Type B pancreatic cell (in vitro differentiated cells): Measurements from ENCODE around the gene FCER2. TPM values are rescaled to one million over a fixed set of nuclear protein-coding genes. Genes with fewer than 3 reads are reported as not detected.
"Not testable (repeated sequence)": the region's sequence is repeated elsewhere in the genome, so short reads cannot be mapped to it uniquely, and the experiment has no call there.

Source experiments
- DNase-seq: peaks from one replicate; pipeline ENCODE4 v3.0.0; 2021; ENCODE audit warnings: mixed read lengths; ENCODE audit not compliant: unreplicated experiment; ENCODE audit errors: extremely low spot score
- H3K27ac Mint-ChIP-seq: 2 replicates; pipeline ENCODE4 v1.8.0; 2021; ENCODE audit warnings: mild to moderate bottlenecking, mixed read lengths
- H3K27me3 Mint-ChIP-seq: 2 replicates; pipeline ENCODE4 v1.8.0; 2021; ENCODE audit warnings: mixed read lengths
- H3K36me3 Mint-ChIP-seq: 2 replicates; pipeline ENCODE4 v1.8.0; 2021; ENCODE audit warnings: mixed read lengths
- H3K4me1 Mint-ChIP-seq: one replicate; pipeline ENCODE4 v1.8.0; 2021; ENCODE audit warnings: mixed read lengths; ENCODE audit not compliant: unreplicated experiment
- H3K4me3 Mint-ChIP-seq: 2 replicates; pipeline ENCODE4 v1.8.0; 2021; ENCODE audit warnings: mild to moderate bottlenecking, mixed read lengths
- H3K9me3 Mint-ChIP-seq: 2 replicates; pipeline ENCODE4 v1.8.0; 2021; ENCODE audit warnings: mixed read lengths
- CTCF ChIP-seq: fragments of 200-600 bp; sonication (generic); conservative IDR thresholded peaks from 2 replicates; pipeline ENCODE4 v1.5.0; 2021; ENCODE audit warnings: antibody characterized with exemption, mild to moderate bottlenecking
- total RNA-seq: library from RNA; stranded (reverse); gene quantifications from 2 replicates; pipeline ENCODE4 v1.2.1, GENCODE V29; 2021; ENCODE audit warnings: low replicate concordance

FCER2 gene
- total RNA-seq, 1 donor from 2014 or later = not detected

DNA sequence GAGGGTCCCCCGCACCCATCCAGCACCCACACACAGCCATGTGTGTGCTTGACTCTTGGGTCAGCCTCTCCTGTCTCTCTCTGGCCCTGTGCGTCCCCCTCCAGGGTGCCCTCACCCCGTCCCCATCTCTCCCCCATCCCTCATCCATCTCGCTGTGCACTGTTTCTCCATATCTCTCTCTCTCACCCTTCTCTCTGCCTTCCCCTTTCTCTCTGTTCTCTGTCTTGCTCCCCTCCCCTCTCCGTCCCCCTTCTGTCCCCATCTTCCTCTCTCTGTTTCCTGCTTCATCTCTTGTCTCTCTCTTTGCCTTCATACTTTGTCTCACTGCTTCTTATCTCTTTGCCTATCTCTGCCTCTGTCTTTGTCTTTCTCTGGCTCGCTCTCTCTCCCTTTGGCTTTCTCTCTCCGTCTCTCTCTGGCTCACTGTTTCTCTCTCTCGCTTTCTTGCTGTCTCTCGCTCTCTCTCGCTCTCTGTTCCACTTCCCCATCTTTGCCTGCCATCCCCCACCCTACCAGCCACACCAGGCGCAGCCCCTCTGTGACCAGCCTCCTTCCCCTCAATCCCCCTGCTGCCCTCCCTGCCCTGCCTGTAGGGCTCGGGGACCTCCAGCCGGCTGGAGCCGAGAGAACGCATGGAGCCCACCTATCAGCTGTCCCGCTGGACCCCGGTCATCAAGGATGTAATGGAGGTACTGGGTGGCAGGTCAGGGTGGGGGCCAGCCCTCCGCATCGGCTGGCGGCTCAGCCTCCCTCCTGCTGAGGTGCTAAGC lies 56.1 kb downstream of the FCER2 start:
- H3K9me3 Mint-ChIP-seq = no peaks in the 10 kb centered on the region
- peak overlapping the region; percentile 70 for H3K27ac Mint-ChIP-seq
- H3K27me3 Mint-ChIP-seq = peaks cover 2% of the 10 kb centered on the region
- H3K4me3 Mint-ChIP-seq = no peak overlapping the region
- DNase-seq = no peak
- no peak for TF ChIP-seq CTCF
- H3K36me3 Mint-ChIP-seq = no peaks in the 10 kb centered on the region
- no peaks in the 10 kb centered on the region for H3K4me1 Mint-ChIP-seq

GRCh38 chr19:7645163-7645562 lies 56.8 kb downstream of the FCER2 start:
- H3K4me1 Mint-ChIP-seq = no peaks in the 10 kb centered on the region
- H3K27me3 Mint-ChIP-seq = no peaks in the 10 kb centered on the region
- no peaks in the 10 kb centered on the region for H3K36me3 Mint-ChIP-seq
- TF ChIP-seq CTCF = no peak
- no peak overlapping the region for H3K4me3 Mint-ChIP-seq
- H3K27ac Mint-ChIP-seq = no peak overlapping the region
- H3K9me3 Mint-ChIP-seq = no peaks in the 10 kb centered on the region
- no peak for DNase-seq

GRCh38 chr19:7644550-7644877 lies 57.4 kb downstream of the FCER2 start:
- no peak for DNase-seq
- H3K4me1 Mint-ChIP-seq = no peaks in the 10 kb centered on the region
- H3K36me3 Mint-ChIP-seq = no peaks in the 10 kb centered on the region
- H3K9me3 Mint-ChIP-seq = no peaks in the 10 kb centered on the region
- no peak overlapping the region for H3K4me3 Mint-ChIP-seq
- H3K27me3 Mint-ChIP-seq = no peaks in the 10 kb centered on the region
- TF ChIP-seq CTCF = no peak
- no peak overlapping the region for H3K27ac Mint-ChIP-seq

DNA sequence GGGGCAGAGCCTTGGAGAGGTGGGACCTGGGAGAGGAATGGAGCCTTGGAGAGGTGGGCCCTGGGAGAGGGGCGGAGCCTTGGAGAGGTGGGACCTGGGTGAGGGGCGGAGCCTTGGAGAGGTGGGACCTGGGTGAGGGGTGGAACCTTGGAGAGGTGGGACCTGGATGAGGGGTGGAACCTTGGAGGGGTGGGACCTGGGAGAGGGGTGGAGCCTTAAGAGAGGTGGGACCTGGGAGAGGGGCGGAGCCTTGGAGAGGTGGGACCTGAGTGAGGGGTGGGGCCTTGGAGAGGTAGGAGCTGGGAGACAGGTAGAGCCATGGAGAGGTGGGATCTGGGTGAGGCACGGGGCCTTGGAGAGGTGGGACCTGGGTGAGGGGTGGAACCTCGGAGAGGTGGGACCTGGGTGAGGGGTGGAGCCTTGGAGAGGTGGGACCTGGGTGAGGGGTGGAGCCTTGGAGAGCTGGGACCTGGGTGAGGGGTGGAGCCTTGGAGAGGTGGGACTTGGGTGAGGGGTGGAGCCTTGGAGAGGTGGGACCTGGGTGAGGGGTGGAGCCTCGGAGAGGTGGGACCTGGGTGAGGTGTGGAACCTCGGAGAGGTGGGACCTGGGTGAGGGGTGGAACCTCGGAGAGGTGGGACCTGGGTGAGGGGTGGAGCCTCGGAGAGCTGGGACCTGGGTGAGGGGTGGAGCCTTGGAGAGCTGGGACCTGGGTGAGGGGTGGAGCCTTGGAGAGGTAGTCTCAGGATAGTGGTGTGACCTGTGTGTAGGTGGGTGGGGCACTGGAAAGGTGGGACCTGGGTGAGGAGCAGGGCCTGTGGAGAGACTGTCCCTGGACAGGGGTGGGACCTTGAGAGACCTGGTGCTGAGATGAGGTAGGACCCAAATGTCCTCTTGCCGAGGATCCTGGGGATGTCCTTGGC lies 58.0 kb downstream of the FCER2 start:
- not testable (repeated sequence) for H3K27ac Mint-ChIP-seq, H3K9me3 Mint-ChIP-seq, DNase-seq, H3K27me3 Mint-ChIP-seq, H3K36me3 Mint-ChIP-seq, H3K4me1 Mint-ChIP-seq, H3K4me3 Mint-ChIP-seq

DNA sequence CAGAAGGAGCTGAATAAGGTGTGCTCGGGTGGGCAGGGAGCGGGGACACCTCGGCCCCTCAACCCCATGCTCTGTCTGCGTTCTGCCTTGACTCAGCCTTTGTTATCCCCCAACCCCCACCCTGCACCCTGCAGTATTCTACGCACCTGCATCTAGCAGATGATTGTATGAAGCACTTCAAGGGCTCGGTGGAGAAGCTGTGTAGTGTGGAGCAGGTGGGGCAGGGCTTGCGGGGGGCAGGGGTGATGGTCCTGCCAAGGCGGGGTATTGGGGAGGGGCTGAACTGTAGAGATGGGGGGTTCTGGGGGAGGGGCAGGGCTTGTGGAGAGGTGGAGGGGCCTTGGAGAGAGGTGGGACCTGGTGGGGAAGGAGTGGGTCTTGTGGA lies 58.9 kb downstream of the FCER2 start:
- H3K27ac Mint-ChIP-seq = no peak overlapping the region
- no peak overlapping the region for H3K4me3 Mint-ChIP-seq
- H3K4me1 Mint-ChIP-seq = no peaks in the 10 kb centered on the region
- no peak for DNase-seq
- H3K9me3 Mint-ChIP-seq = no peaks in the 10 kb centered on the region
- H3K27me3 Mint-ChIP-seq = peaks cover 4% of the 10 kb centered on the region
- no peak for TF ChIP-seq CTCF
- no peaks in the 10 kb centered on the region for H3K36me3 Mint-ChIP-seq
